Neutrophil (primary cell): ENCODE measurements around the gene PSAT1.

Source experiments
- H3K27ac ChIP-seq: fragments of 200-600 bp; sonication (generic); 2 replicates; pipeline ENCODE4 v1.5.1; 2016; ENCODE audit warnings: mild to moderate bottlenecking, moderate library complexity
- H3K27me3 ChIP-seq: fragments of 200-600 bp; sonication (generic); 2 replicates; pipeline ENCODE4 v1.6.0; 2016; ENCODE audit warnings: mild to moderate bottlenecking
- H3K36me3 ChIP-seq: fragments of 200-600 bp; sonication (generic); 2 replicates; pipeline ENCODE4 v1.5.1; 2017
- H3K4me1 ChIP-seq, 2 experiments: fragments of 200-600 bp in 1 of 2; sonication (generic) in 1 of 2; 1 replicate in 1 of 2; 2 replicates in 1 of 2; pipeline versions ENCODE4 v1.5.1 to v1.6.1; 2013 to 2016; ENCODE audit warnings: low read depth in 1 of 2, low read length in 1 of 2, mild to moderate bottlenecking in 1 of 2, moderate library complexity in 1 of 2; ENCODE audit not compliant: control insufficient read depth in 1 of 2, insufficient read depth in 1 of 2
- H3K4me3 ChIP-seq, 2 experiments: fragments of 200-600 bp in 1 of 2; sonication (generic) in 1 of 2; 1 replicate in 1 of 2; 2 replicates in 1 of 2; pipeline ENCODE4 v1.5.1; 2013 to 2016; ENCODE audit warnings: low read depth in 1 of 2, low read length in 1 of 2, mild to moderate bottlenecking in 1 of 2, moderate library complexity in 1 of 2
- H3K9me3 ChIP-seq: fragments of 200-600 bp; sonication (generic); 2 replicates; pipeline ENCODE4 v1.5.1; 2016
- TF ChIP-seq, protein P1 (sequence below): fragments of 200-600 bp; sonication (generic); IDR thresholded peaks from 2 replicates; pipeline ENCODE4 v1.5.1; 2016; ENCODE audit warnings: antibody characterized with exemption

The PSAT1 gene

GRCh38 chr9:78320030-78320693 lies 23.2 kb downstream of the PSAT1 start:
- Histone ChIP-seq H3K27me3 (no peaks in the 10 kb centered on the region), H3K27ac (no peak overlapping the region), H3K9me3 (no peaks in the 10 kb centered on the region), H3K4me3 (no peak overlapping the region), H3K4me1 (no peaks in the 10 kb centered on the region), H3K36me3 (no peaks in the 10 kb centered on the region)
- TF ChIP-seq, protein P1, sequence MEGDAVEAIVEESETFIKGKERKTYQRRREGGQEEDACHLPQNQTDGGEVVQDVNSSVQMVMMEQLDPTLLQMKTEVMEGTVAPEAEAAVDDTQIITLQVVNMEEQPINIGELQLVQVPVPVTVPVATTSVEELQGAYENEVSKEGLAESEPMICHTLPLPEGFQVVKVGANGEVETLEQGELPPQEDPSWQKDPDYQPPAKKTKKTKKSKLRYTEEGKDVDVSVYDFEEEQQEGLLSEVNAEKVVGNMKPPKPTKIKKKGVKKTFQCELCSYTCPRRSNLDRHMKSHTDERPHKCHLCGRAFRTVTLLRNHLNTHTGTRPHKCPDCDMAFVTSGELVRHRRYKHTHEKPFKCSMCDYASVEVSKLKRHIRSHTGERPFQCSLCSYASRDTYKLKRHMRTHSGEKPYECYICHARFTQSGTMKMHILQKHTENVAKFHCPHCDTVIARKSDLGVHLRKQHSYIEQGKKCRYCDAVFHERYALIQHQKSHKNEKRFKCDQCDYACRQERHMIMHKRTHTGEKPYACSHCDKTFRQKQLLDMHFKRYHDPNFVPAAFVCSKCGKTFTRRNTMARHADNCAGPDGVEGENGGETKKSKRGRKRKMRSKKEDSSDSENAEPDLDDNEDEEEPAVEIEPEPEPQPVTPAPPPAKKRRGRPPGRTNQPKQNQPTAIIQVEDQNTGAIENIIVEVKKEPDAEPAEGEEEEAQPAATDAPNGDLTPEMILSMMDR: no peak

GRCh38 chr9:78320875-78321496 lies 24.1 kb downstream of the PSAT1 start:
- Histone ChIP-seq H3K4me1 (no peaks in the 10 kb centered on the region), H3K9me3 (no peaks in the 10 kb centered on the region), H3K27ac (no peak overlapping the region), H3K36me3 (no peaks in the 10 kb centered on the region), H3K4me3 (no peak overlapping the region), H3K27me3 (no peaks in the 10 kb centered on the region)
- TF ChIP-seq, protein P1: no peak

- H3K9me3 ChIP-seq: no peaks in the 10 kb centered on the region
- no peaks in the 10 kb centered on the region for H3K27me3 ChIP-seq
- no peaks in the 10 kb centered on the region for H3K4me1 ChIP-seq
- H3K27ac ChIP-seq: no peak overlapping the region
- TF ChIP-seq, protein P1: no peak
- no peaks in the 10 kb centered on the region for H3K36me3 ChIP-seq
- no peak overlapping the region for H3K4me3 ChIP-seq
These were observed 24.6 kb downstream of the PSAT1 start for GRCh38 chr9:78321505-78321904.

DNA sequence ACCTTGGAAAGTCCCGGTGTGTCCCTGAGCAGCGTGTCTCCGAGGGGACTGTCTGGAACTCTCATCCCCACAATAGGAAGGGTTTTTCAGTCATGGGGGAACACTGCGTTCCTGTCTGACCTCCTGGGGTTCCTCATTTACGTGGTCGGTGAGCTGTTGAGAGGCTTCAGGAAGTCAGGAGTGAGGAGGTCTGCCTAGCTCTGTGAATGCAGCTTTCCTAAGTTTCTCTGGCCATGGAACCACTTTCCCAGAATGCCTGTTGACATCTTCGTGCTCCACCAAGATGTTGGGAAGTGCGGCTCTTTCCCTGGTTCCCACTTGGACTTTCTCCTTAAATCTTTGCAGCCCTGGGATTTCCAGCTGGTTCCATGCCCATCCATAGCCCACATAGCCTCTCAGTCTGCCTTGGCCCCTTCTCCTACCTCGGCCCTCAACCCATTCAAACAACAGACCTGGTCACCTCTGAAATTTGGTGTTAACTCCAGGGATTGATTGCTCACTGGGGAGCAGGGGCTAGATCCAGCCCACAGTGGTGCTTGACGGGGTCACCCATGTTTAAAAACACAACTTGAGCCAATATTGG lies 27.2 kb downstream of the PSAT1 start:
- H3K36me3 ChIP-seq: no peaks in the 10 kb centered on the region
- no peaks in the 10 kb centered on the region for H3K9me3 ChIP-seq
- H3K27ac ChIP-seq: no peak overlapping the region
- TF ChIP-seq, protein P1: no peak
- H3K4me3 ChIP-seq: no peak overlapping the region
- no peaks in the 10 kb centered on the region for H3K27me3 ChIP-seq
- no peaks in the 10 kb centered on the region for H3K4me1 ChIP-seq

GRCh38 chr9:78324682-78325081 lies 27.8 kb downstream of the PSAT1 start:
- no peaks in the 10 kb centered on the region for H3K27me3 ChIP-seq
- no peaks in the 10 kb centered on the region for H3K4me1 ChIP-seq
- no peak overlapping the region for H3K27ac ChIP-seq
- no peak overlapping the region for H3K4me3 ChIP-seq
- no peaks in the 10 kb centered on the region for H3K9me3 ChIP-seq
- no peaks in the 10 kb centered on the region for H3K36me3 ChIP-seq
- TF ChIP-seq, protein P1: no peak
